Esophagus squamous epithelium (tissue), 4 donors: ENCODE results near the gene LMBR1L.

Experiments used
- POLR2A ChIP-seq, 4 donors: fragments of 450-650 bp; IDR thresholded peaks; one replicate each; pipeline ENCODE4 v1.6.1; 2017; ENCODE audit warnings: antibody characterized with exemption in 4 of 4, mild to moderate bottlenecking in 4 of 4, moderate library complexity in 3 of 4
- TF ChIP-seq, protein P1 (sequence below), 6 experiments: fragments of 450-650 bp in 4 of 6; fragments of 200-600 bp in 2 of 6; sonication (generic) in 2 of 6; IDR thresholded peaks; one replicate each; pipeline ENCODE4 v1.5.1; 2016 to 2019; ENCODE audit warnings: antibody characterized with exemption in 6 of 6, mild to moderate bottlenecking in 4 of 6, moderate library complexity in 4 of 6

DNA sequence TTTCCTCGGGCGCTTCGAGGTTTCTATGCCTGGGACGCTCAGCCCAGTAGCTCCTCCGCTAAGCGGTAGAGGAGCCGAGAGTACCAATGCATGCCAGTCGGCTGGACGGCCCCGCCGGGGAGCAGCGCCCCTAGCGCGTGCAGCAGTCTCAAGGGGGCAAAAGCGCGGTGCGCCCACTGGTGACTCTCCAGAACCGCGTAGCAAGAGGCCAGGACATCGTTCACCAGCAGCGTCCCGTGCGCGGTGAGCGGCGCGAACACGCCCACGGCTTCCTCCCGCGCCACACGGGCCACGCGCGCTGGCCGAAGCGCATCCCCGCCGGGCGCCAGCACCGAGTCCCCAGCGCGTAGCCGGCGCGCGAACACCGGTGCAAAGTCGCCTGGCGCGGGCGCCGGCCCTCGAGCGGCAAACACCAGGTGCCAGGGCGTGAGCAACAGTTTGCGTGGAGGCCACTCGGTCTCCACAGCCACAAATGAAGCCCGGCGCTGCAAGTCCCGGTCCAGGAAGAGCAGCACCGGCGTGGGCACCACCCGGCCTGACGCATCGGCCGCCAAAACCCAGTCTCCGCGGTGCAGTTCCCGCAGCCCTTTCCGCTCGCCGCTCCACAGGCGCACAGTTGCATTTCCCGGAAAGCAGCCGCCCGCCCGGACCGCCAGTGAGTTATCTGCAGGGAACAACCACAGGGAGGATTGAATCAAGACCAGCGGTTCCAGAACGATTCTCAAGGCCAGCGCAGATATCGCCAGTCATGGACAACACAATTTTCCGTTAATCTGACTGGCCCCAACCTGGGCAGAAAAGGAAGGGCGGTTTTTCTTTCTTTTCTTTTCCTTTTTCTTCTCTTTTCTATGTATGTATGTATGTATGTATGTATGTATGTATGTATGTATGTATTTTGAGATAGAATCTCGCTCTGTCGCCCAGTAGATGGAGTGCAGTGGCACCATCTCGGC lies 20.6 kb downstream of the LMBR1L start:
- no peak for TF ChIP-seq POLR2A (IDR thresholded peaks at IDR 0.05)
- TF ChIP-seq, protein P1, sequence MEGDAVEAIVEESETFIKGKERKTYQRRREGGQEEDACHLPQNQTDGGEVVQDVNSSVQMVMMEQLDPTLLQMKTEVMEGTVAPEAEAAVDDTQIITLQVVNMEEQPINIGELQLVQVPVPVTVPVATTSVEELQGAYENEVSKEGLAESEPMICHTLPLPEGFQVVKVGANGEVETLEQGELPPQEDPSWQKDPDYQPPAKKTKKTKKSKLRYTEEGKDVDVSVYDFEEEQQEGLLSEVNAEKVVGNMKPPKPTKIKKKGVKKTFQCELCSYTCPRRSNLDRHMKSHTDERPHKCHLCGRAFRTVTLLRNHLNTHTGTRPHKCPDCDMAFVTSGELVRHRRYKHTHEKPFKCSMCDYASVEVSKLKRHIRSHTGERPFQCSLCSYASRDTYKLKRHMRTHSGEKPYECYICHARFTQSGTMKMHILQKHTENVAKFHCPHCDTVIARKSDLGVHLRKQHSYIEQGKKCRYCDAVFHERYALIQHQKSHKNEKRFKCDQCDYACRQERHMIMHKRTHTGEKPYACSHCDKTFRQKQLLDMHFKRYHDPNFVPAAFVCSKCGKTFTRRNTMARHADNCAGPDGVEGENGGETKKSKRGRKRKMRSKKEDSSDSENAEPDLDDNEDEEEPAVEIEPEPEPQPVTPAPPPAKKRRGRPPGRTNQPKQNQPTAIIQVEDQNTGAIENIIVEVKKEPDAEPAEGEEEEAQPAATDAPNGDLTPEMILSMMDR (IDR thresholded peaks at IDR 0.05): peak in 1 of 6 experiments; percentile 5
